HG02973 (cell line): Measurements from ENCODE around the gene TMEM126B.
"Not testable (repeated sequence)": the region's sequence is repeated elsewhere in the genome, so short reads cannot be mapped to it uniquely, and the experiment has no call there.

Experiments
- ATAC-seq: cut with Tn5 transposase; IDR thresholded peaks from one replicate; pipeline ENCODE4 v1.9.1; 2021; ENCODE audit warnings: moderate library complexity; ENCODE audit not compliant: unreplicated experiment

TMEM126B gene

DNA sequence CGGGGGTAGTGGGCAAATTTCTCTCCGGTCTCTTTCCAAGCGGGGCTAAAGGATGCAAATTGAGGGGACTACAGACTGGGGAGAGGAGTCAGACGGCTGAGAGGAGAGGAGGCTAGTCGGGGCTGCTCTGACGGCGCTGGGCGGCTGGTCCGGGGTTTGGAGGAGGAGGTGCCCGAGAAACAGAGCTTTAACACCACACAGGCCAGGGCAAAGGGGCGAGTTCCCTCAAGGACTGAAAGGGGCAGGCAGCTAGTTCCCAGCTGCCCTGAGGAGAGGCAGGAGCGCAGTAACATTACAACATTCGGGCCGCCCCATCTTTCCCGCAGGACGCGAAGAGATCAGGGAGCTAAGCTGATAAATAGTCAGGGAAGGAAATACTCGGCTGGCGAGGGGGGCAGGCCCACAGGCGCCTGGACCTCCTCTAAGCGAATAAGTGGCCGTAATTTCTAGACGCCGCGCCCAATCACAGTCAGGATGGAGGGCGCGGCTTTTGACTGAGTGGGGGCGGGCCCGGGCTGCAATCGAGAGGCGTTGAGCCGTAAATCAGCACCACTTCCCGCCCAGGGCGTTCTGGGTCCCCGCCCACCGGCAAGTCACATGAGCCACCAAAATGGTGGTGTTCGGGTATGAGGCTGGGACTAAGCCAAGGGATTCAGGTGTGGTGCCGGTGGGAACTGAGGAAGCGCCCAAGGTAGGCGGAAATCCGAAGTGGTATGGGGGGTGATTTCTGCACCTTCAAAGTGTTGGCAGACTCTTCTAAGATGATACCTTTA, at the start of gene TMEM126B:
Gene TMEM126B, plus strand, starts transcription at position 596 of the 773 bp plus-strand sequence. Its CDS starts 15 bp downstream, at position 611.
- ATAC-seq = peak; percentile 100

DNA sequence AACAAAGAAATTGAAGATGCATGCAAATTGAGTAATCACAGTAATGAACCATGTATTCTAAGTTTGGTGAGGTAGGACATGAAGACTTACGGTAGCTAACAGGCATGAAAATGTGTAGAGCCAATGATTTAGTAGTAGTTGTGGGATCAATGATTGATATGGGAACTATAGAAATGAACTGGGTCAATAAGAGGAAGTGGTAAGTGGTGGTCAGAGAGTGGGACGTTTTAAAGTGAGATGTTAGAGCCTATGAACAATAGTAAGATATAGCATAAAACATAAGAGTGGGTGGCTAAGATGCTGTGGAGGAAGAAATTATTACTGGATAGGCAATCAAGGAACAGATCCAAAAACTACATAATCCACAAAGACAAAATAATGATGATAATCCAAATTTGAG, 46.3 kb upstream of the TMEM126B start:
- ATAC-seq = no peak

DNA sequence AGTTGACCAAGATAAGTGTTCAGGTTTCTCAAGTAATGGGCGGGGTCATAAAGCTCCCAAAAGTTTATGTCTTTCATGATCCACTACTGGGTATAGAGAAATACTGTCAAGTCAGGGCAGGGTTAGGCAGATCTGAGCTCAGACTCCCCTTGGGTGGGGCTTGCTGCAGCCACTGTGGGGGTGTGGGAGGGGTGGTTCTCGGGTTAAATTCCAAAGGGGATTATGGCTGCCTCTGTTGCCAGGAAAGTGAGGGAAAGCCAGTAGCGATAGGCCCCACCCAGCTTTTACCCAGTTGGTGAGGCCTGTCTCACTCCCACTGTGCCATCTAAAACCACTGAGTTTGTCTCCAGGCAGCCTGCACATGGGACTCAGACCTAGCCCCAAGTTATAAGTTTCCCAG, 39.0 kb upstream of the TMEM126B start:
- ATAC-seq = no peak

DNA sequence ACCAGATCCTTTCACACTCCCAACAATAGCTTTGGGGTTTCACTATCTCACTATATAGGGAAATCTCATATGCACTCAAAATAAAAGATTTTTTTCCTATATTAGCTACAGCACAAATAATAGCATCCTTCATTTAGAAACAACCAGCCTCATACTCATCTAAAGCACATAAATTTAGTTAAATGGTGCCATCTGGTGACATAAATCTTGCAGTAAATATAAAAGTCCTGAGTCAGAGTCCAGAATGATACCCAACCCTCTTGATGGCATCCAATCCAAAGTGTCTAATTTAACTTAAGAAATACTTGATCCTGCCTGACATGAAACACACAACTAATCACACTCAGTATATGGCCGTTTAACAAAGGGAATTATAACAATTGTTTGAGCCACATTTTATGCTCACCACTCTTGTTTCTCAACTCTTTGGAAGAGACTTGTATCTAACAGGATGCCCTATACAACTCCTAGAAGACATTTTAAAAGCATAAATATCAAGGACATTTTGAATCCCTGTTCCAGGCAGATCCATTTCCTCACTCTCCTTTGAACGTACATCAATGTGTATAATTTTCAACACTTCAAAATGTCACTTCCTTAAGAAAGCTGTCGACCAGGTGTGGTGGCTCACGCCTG, 37.4 kb upstream of the TMEM126B start:
- no peak for ATAC-seq

DNA sequence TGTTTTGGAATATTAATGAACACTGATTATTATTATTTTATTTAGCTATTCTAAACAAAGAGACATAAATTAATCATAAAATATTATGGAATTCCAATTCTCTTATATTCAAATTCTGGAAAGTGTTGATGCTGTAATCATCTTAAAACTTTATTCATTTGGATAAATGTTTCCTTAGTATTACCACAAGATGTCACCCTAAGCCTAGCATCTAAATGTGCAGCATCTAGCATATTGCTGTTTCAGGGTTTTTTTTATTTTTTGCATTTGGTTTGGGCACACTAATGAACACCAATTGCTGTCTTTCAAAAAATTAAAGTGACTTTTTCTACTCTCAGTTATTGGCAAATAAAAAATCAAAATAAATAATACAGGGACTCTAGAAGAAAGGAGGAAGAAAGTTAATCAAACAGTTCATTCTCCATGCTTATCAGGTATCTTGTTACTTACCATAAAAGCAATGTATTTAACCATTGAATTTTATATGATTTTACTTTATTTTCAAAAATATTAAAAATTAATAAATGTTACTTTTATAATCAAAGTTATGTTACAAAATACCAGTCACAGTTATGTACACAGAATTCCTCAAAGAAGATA, 33.0 kb upstream of the TMEM126B start:
- ATAC-seq = peak; percentile 68

DNA sequence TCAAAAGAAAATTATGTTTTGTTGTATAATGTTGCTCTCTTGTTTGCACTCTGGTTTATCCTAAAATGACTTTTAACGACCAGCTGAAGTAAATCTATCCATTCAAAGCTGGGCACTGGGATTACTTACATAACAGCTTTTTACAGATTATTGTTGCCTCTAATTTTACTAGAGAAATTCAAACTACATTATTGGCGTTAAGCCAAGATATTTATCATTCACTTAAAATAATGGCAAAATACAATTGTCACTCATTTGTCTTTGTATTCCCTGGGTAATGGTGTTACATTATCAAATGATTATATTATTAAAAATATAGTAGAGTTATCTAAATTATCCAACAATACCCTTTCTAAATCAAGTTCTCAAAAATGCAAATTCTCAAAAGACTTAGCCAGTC, 31.5 kb upstream of the TMEM126B start:
- ATAC-seq = no peak

DNA sequence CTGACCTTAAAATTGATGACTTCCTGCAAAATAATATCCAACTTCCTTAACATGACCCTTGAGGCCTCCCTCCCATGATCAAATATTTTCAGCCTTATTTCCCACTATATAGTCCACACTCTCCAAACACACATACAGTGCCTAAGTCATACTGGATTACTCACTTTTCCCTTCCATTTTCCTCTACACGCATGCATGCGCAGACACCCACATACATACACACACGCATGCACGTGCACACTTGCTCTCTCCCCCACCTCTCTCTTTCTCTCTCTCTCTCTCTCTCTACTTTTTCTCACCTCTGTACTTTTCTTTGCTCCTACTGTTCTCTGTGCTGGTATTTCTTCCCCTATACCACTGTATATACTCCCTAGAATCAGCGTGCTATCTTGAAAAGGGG, 29.3 kb upstream of the TMEM126B start:
- ATAC-seq = no peak

DNA sequence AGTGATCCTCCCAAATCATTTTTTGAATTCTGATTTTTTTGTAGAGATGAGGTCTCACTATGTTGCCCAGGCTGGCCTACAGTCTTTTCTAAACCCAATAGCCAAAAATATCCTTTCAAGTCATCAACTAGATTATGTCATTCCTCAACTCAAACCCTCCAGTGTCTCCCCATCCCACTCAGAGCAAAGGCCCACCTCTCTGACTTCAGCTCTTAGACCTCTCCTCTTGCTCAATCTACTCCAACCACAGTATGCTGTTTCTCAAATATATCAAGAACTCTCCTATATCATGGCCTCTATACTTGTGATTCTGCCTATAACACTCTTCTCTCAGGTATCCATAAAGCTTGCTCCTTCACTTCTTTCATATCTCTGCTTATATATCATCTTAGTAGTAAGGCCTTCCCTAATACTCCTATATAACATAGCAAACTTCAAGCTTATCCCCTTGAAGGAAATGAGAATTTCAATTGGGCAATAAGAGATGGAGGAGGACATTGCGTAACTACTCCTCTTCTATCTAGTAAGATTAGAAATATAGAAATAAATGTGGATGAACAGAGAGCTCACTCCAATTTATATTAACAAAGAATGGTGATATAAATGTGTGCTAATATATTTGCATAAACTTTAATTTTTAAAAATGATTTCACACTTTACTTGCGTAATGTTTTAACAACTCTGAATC, 25.7 kb upstream of the TMEM126B start:
- ATAC-seq = no peak

DNA sequence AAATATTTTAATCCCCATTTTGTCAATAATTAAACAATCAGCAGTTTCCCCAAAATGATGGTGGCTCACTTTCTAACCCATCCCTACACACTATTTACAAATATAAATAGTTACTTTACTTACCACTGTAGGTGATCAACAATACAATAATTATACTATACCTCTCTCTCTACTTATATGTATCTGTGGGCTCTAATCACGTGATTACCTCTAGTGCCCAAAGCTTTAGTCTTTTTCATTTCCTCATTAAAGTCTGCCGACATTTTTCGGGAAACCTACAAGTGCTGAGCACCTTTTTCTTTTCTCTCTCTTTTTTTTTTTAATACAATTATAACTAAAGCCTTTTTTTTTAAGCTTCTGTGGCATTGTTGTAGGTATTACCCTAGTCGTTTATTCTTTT, 25.2 kb upstream of the TMEM126B start:
- ATAC-seq = no peak

DNA sequence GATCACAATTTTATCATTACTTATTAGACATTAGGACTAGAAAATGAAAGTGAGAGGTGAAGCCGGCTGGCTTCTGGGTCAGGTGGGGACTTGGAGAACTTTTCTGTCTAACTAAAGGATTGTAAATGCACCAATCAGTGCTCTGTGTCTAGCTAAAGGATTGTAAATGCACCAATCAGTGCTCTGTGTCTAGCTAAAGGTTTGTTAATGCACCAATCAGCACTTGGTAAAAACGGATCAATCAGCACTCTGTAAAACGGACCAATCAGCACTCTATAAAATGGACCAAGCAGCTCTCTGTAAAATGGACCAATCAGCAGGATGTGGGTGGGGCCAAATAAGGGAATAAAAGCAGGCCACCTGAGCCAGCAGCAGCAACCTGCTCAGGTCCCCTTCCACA, 22.2 kb upstream of the TMEM126B start:
- ATAC-seq = not testable (repeated sequence)

DNA sequence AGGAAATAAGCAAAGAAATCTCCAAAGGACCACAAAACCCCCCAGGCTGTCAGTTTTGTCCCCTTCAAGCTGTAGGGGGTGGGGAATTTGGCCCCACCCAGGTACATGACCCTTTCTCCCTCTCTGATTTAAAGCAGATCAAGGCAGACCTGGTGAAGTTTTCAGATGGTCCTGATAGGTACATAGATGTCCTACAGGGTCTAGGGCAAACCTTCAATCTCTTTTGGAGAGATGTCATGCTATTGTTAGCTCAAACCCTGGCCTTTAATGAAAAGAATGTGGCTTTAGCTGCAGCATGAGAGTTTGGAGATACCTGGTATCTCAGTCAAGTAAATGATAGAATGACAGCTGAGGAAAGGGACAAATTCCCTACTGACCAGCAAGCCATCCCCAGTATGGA, 19.8 kb upstream of the TMEM126B start:
- not testable (repeated sequence) for ATAC-seq

DNA sequence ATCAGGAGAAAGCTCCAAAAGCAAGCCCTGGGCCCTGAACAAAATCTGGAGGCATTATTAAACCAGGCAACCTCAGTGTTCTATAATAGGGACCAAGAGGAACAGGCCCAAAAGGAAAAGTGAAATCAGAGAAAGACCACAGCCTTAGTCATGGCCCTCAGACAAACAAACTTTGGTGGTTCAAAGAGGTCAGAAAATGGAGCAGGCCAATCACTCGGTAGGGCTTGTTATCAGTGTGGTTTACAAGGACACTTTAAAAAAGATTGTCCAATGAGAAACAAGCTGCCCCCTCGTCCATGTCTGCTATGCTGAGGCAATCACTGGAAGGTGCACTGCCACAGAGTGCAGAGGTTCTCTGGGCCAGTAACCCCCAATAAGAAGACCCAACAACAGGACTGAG, 19.1 kb upstream of the TMEM126B start:
- not testable (repeated sequence) for ATAC-seq

DNA sequence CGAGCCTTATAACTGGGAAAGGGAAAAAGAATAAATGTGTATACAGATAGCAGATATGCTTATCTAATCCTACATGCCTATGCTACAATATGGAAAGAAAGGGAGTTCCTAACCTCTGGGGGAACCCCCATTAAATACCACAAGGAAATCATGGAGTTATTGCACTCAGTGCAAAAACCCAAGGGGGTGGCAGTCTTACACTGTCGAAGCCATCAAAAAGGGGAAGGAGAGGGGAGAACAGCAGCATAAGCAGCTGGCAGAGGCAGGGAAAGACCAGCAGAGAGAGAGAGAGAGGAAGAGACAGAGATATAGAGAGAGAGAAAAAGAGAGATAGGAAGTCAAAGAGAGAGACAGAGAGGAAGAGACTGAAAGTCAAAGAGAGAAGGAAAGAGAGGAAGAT, 16.8 kb upstream of the TMEM126B start:
- ATAC-seq = not testable (repeated sequence)

DNA sequence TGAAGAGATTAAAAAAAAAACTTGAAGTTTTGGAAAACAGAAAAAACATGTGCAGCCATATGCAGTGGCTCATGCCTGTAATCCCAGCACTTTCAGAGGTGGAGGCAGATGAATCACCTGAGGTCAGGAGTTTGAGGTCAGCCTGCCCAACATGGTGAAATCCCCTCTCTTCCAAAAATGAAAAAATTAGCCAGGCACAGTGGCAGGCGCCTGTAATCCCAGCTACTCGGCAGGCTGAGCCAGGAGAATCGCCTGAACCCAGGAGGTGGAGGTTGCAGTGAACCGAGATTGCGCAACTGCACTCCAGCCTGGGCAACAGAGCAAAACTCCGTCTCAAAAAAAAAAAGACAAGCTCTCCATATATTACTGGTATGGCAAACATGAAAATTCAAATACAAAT, 8.9 kb upstream of the TMEM126B start:
- no peak for ATAC-seq

DNA sequence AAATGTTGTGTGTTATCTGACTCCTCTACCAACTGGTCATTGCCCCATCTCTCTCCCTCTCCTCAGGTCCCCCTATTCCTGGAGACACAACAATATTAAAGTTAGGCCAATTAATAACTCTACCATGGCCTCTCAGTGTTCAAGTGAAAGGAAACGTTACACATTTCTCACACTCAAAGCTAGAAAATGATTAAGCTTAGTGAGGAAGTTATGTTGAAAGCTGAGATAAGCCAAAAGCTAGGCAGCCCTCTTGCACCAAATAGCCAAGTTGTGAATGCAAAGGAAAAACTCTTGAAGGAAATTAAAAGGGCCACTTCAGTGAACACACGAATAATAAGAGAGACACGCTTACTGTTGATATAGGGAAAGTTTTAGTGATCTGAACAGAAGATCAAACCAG, 8.1 kb upstream of the TMEM126B start:
- no peak for ATAC-seq

DNA sequence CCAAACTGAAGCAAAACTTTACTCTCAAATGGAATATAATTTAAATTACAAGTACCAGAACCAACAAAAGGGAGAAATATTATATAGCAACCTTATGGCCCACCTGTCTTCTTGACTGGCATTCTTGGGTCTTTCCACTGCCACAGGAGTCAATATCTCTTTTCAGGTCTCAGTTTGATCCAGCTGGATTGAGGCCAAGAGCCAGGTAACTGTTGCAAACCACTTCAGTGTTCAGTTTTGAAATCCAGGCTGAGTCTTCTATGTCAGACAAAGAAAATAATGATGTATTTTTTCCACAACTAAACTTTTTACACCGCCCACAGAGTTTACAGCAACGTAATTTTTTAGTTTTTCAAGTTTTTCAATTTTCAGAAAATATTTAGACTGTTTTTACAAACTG, 1.9 kb upstream of the TMEM126B start:
- no peak for ATAC-seq

DNA sequence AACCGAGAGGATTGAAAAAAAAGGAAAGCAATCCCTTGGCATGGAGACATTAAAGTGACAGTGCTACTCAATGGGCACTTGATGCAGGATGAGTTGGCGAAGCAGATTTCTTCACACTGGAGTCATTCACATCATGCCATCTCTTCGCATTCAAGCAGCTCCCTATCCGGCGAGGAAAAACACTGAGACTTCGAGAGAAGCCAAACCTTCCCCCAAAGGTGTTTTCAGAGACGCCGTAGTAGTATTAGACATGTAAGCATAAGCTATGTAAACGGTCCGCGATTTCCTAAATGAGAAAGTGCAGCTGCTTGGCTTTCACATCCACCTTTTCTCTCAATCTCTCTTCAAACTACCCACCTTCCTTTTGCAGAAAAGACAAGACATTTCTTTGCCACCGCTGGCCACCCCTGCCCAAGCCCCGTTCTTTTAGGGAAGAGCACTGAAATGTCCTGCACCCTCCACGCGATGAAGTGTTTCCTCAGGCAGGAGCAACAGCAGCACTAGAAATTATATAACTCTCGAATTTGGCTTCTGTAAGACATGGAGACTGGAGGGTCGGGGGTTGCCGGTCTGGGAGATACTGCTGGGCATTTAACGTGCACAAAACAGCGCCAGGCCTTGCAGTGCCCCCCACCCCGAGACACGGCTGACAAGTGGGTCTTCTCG, 928 bp upstream of the TMEM126B start, which contains the start of gene DLG2:
Gene DLG2, minus strand, starts transcription at position 13 of the 666 bp plus-strand sequence.
- ATAC-seq = no peak

DNA sequence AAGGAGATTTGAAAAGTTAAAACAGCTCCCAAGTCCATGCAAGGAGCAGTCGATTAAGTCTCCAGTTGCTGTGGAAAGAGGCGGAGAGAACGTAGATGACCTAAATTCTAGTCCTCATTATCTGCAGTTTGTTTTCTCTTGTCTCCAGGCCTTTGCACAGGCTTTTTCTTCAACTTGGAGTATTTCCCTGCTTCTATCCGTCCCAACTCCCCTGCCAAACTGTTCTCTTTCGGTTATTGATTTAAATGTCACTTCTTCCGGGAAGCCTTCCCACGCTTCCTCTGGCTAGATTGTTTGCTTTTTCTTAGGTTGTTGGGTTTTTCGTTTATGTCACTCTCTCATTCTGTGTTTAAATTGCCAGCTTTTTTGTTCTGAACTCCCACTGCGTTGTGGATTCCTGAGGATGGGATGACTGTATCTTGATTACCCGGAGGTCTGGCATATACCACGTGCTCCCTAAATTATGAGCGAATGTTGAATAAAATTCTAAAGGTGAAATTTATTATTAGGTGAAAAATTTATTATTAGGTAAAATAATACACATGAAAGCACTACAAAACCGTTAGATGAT, 463 bp downstream of the TMEM126B start:
- peak; percentile 3 for ATAC-seq

DNA sequence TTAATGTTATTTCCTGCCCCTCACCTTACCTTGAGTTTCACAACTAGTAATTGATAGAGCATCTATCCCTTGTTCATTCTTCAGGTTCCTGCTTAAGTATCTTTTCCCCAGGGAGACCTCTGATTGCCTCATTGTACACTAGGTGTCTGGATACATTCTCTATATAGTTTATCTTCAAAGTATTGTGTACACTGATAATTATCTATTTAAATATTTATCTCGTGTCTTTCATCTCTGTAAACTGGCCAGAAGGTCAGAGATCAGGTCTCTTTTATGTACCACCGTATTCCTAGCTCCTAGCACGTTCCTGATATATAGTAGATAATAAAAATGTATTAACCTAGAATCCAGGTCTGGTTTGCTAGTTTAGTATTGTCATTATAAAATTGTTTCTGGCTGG, 6.4 kb downstream of the TMEM126B start:
- no peak for ATAC-seq

DNA sequence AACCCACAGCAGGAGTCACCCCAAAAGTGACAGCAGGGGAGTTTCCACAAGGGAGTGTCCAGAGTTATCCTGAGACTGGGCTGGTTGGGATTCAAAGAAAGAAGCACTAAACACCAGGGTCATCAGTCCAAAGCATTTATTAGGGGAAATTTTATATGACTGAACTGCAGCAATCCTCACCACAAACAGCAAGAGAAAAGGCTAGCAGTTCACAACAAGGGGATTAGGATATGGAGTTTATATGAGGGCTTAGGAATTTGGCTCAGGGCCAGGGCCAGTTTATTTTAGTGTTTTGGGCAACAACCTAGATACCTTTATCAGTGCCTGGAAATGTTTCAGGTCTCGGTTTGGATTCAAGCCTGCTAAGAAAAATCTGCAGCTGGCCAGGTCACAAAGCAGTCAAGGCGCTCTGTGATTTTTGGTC, 14.8 kb downstream of the TMEM126B start:
- no peak for ATAC-seq

DNA sequence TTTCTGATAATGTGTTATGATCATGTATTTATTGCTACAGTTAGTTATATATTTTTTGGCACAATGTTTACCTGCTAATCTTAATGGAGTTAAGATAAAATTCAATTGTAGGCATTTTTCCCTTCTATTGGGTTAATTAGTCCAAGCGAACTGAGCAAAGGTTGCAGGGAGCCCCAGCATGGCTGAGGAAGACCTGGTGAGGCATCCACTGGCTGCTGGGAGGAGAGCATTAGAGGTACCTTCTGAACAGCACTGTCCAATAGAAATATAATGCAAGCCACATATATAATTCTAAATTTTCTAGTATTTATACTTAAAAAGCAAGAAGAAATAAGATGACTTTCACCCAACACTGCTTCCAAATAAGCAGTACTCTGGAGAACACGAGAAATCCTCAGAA, 18.7 kb downstream of the TMEM126B start:
- no peak for ATAC-seq
